ENCODE results near the gene CDAN1. TPM values are rescaled to one million over a fixed set of nuclear protein-coding genes. Genes with fewer than 3 reads are reported as not detected.

Gene CDAN1
- total RNA-seq, 6 experiments from 2014 or later: 12.4 to 17.7 (median 16.0) TPM

DNA sequence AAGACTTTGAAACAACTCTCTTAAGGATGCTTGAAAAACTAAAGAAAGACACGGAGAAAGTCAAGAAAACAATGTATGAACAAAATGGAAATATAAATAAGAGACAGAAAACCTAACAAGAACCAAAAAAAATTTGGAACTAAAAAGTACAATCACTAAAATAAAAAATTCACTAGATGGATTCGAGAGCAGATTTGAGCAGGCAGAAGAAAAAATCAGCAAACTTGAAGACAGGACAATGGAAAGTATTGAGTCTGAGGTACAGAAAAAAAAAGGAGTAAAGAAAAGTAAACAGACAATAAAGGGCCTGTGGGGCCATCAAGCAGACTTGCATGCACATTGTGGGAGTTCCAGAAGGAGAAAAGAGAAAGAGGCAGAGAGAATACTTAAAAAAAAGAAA lies 13.4 kb upstream of the CDAN1 start:
- Mint-ChIP-seq H3K9me3 (no peaks in the 10 kb centered on the region; the same call in 1 of the 2 replicates), H3K36me3 (ENCODE audit: low read depth) (peaks cover 25% of the 10 kb centered on the region), H3K4me1 (ENCODE audit: low read depth) (no peaks in the 10 kb centered on the region), H3K4me3 (no peak overlapping the region), H3K27me3 (ENCODE audit: insufficient read depth) (no peaks in the 10 kb centered on the region), H3K27ac (no peak overlapping the region)
- TF ChIP-seq, protein P1, sequence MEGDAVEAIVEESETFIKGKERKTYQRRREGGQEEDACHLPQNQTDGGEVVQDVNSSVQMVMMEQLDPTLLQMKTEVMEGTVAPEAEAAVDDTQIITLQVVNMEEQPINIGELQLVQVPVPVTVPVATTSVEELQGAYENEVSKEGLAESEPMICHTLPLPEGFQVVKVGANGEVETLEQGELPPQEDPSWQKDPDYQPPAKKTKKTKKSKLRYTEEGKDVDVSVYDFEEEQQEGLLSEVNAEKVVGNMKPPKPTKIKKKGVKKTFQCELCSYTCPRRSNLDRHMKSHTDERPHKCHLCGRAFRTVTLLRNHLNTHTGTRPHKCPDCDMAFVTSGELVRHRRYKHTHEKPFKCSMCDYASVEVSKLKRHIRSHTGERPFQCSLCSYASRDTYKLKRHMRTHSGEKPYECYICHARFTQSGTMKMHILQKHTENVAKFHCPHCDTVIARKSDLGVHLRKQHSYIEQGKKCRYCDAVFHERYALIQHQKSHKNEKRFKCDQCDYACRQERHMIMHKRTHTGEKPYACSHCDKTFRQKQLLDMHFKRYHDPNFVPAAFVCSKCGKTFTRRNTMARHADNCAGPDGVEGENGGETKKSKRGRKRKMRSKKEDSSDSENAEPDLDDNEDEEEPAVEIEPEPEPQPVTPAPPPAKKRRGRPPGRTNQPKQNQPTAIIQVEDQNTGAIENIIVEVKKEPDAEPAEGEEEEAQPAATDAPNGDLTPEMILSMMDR (IDR thresholded peaks at IDR 0.05): no peak
- DNase-seq: no peak

DNA sequence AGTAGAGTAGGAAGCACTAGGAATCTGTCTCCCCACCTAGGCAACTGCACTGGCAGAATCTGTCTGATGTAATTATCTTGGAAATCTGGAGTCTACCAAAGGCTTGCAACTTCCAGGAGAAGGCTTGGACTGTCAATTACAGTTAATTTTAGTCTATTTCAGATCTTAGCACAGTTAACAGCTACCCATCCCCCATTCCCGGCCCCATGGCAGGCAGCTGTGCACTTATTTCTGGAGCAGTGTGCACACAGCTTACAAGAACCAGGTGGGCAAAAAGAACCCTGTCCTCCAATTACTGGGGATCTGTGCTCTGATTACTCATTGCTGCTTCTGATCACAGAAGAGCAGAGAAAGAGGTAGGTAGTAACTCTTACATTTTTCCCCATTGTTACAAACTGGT lies 12.3 kb upstream of the CDAN1 start:
- Mint-ChIP-seq H3K4me1 (ENCODE audit: low read depth) (no peaks in the 10 kb centered on the region), H3K27me3 (ENCODE audit: insufficient read depth) (no peaks in the 10 kb centered on the region), H3K36me3 (ENCODE audit: low read depth) (peaks cover 25% of the 10 kb centered on the region), H3K4me3 (no peak overlapping the region), H3K9me3 (no peaks in the 10 kb centered on the region; the same call in 1 of the 2 replicates), H3K27ac (no peak overlapping the region)
- no peak for DNase-seq
- TF ChIP-seq, protein P1 (IDR thresholded peaks at IDR 0.05): no peak

DNA sequence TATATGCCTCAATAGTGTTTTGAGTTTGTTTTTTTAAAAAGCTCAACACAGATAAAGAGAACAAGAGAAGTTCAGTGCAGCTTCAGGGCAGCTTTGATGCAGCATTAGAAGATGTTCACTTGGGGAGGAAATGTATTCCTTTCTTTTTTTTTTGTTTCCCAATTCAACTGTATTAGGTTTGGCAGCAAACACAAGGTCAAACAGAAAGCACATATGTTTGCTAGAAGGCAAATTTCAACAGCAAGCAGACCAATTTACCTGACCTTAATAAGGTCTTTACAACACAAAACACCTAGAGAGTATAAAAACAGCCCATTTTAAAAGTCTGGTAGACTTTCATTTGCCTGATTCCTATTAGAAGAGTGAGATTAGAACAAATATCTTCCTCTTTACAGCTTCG lies 7.3 kb upstream of the CDAN1 start:
- Mint-ChIP-seq H3K9me3 (no peaks in the 10 kb centered on the region), H3K27me3 (ENCODE audit: insufficient read depth) (no peaks in the 10 kb centered on the region), H3K36me3 (ENCODE audit: low read depth) (peaks cover 5% of the 10 kb centered on the region; the same call in 1 of the 2 replicates), H3K27ac (no peak overlapping the region), H3K4me3 (no peak overlapping the region), H3K4me1 (ENCODE audit: low read depth) (peaks cover 6% of the 10 kb centered on the region; the same call in 1 of the 2 replicates)
- no peak for DNase-seq
- TF ChIP-seq, protein P1 (IDR thresholded peaks at IDR 0.05): no peak

DNA sequence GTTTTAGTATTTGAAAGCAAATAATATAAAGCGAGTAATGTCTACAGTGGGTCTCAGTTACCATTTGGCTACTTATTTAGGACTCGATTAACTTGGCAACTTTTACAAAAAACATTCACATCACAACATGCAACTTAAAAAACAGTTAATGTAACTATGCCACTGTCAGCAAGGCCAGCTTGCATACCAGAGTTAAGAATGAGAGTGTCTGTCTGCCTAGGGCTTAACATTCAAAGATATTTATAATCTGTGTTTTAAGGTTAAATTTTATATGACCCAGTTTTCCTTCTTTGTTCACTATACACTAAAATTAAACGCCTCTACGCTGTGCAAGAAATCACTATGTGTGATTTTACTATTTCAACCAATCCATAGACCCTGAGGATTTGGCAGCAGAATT lies 5.2 kb upstream of the CDAN1 start:
- Mint-ChIP-seq H3K36me3 (ENCODE audit: low read depth) (peaks cover 5% of the 10 kb centered on the region; the same call in 1 of the 2 replicates), H3K4me1 (ENCODE audit: low read depth) (peaks cover 14% of the 10 kb centered on the region), H3K4me3 (no peak overlapping the region), H3K27ac (no peak overlapping the region), H3K9me3 (no peaks in the 10 kb centered on the region), H3K27me3 (ENCODE audit: insufficient read depth) (no peaks in the 10 kb centered on the region)
- TF ChIP-seq, protein P1 (IDR thresholded peaks at IDR 0.05): no peak
- no peak for DNase-seq

DNA sequence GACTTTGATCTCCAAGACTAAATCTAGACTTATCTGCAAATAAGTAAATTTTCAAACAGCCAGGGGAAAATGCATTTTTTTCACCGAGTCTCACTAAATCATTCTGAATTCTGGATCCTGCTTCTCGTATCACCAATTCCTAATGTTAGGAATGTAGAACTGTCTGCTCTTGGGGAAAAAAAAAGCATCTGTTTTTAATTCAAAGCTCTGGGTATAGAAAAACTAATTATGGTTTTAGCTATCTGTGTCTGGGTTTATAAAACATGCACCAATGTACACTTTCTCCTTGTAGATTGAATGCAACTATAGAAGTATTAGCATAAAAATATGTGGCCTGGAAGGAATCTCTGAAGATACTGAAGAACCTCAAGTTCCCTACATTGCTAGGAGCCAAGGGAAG lies 4.8 kb upstream of the CDAN1 start:
- Mint-ChIP-seq H3K36me3 (ENCODE audit: low read depth) (peaks cover 5% of the 10 kb centered on the region; the same call in 1 of the 2 replicates), H3K4me1 (ENCODE audit: low read depth) (peaks cover 14% of the 10 kb centered on the region), H3K27me3 (ENCODE audit: insufficient read depth) (no peaks in the 10 kb centered on the region), H3K27ac (no peak overlapping the region), H3K9me3 (no peaks in the 10 kb centered on the region), H3K4me3 (no peak overlapping the region)
- TF ChIP-seq, protein P1 (IDR thresholded peaks at IDR 0.05): no peak
- no peak for DNase-seq

All from HFFc6 (cell line).